Psoas muscle (tissue), 8 donors: ENCODE data around the gene MOG. TPM values are rescaled to one million over a fixed set of nuclear protein-coding genes. Genes with fewer than 3 reads are reported as not detected.
"Not testable (repeated sequence)": the region's sequence is repeated elsewhere in the genome, so short reads cannot be mapped to it uniquely, and the experiment has no call there.

Experiments used
- ATAC-seq, 4 donors: fragments of 200-7000 bp; cut with Tn5 transposase; one replicate each; pipeline ENCODE4 v1.9.1; 2020; ENCODE audit warnings: moderate library complexity in 3 of 4, mild to moderate bottlenecking in 2 of 4
- DNase-seq, 2 donors: peaks; one replicate each; pipeline ENCODE4 v3.0.0-alpha.2; 2020
- H3K27ac ChIP-seq: fragments of 200-600 bp; one replicate; pipeline ENCODE4 v1.8.0; 2022
- H3K27me3 ChIP-seq, 3 donors: fragments of 200-600 bp in 1 of 3; one replicate each; pipeline versions ENCODE4 v1.6.1 to v1.8.0; 2013 to 2022; ENCODE audit warnings: low read length in 2 of 3, mild to moderate bottlenecking in 2 of 3, moderate library complexity in 1 of 3; ENCODE audit not compliant: insufficient read depth in 3 of 3
- H3K36me3 ChIP-seq, 2 donors: fragments of 200-600 bp in 1 of 2; one replicate each; pipeline versions ENCODE4 v1.6.1 to v1.8.0; 2013 to 2022; ENCODE audit warnings: low read depth in 1 of 2, mild to moderate bottlenecking in 1 of 2, moderate library complexity in 1 of 2; ENCODE audit not compliant: insufficient read depth in 1 of 2
- H3K4me1 ChIP-seq: fragments of 200-600 bp; one replicate; pipeline ENCODE4 v1.8.0; 2022
- H3K4me3 ChIP-seq: fragments of 200-600 bp; one replicate; pipeline ENCODE4 v1.8.0; 2022; ENCODE audit warnings: mild to moderate bottlenecking
- H3K9me3 ChIP-seq: fragments of 200-600 bp; one replicate; pipeline ENCODE4 v1.8.0; 2022
- CTCF ChIP-seq: fragments of 200-600 bp; IDR thresholded peaks from one replicate; pipeline ENCODE4 v1.8.0; 2022; ENCODE audit warnings: antibody characterized with exemption
- WGBS, 3 donors: extraction: QIAGEN DNeasy Blood & Tissue Kit; methylation state at CpG; one replicate each; pipeline versions ENCODE4 v1.1.6 to v1.1.7; 2013; 5-methylcytosine and 5-hydroxymethylcytosine counted together
- intact Hi-C, 2 donors: fragments of 100-400 bp; cut with DNase I; formaldehyde crosslinking; loops; one replicate each; pipeline versions ENCODE4 v1.11.0 to v1.14.2; 2022
- polyA plus RNA-seq, 3 donors: library from polyadenylated mRNA; stranded (reverse); fragments of 200-250 nt; gene quantifications; one replicate each; pipeline ENCODE4 v1.2.3, GENCODE V29; 2013
- total RNA-seq, 4 donors: library from RNA; stranded (reverse); fragmentation: NEBNext Ultra II Directional in 2 of 4; extraction: Animal tissue kit (Norgen Biotek cat#: 25700) in 2 of 4; gene quantifications; one replicate each; pipeline versions ENCODE4 v1.2.1 to v1.2.4, GENCODE V29; 2021 to 2023
- donor health status: healthy with polysubstance abuse.
- donor health status: DM: no; HTN: no; CAD: no; lungs with moderate emphysema.
- donor health status: Bipolar disorder and iron deficiency.
- donor health status: healthy.
- donor health status: DM: yes; HTN: yes; CAD: no.
- donor health status: DM: no; HTN: no; CAD: no.
- donor health status: DM: no; HTN: no; CAD: no.
- donor health status: DM: yes; HTN: yes; CAD: no.

MOG gene
- total and polyA plus RNA-seq, 7 donors: 0.08 TPM; not detected in 6

DNA sequence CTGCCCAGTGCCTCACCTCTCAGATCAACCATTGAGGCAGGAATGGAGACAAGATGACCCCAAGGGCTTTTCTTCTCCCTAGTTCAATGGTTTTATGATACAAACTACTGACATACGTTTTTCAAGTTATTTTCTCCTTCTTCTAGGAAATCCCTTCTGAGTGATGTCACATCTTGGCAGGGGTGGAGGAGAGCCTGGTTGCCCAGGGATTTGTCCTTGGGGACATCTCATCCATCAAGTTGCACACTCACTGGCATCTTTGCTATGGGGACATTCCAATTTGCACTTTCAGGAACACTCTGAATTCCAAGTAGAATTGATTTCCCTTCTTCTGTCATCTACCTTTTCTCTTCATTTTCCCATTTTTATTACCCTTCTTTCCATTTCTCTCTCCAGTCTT lies 14.1 kb downstream of the MOG start:
- no peak for TF ChIP-seq CTCF
- Histone ChIP-seq H3K9me3 (no peaks in the 10 kb centered on the region), H3K4me3 (no peak overlapping the region), H3K27me3 (peaks cover 0 to 28% (median 4%) of the 10 kb centered on the region in 3 donors), H3K36me3 (no peaks in the 10 kb centered on the region), H3K27ac (no peak overlapping the region), H3K4me1 (no peaks in the 10 kb centered on the region)
- WGBS, 3 donors: 5 to 12% (median 12%) methylated on average over 1 of the region's 1 CpG
- ATAC-seq: no peak
- intact Hi-C loops: no loop called here
- no peak for DNase-seq

- 87 to 96% (median 90%) methylated on average over 5 of the region's 5 CpGs for WGBS, 3 donors
These were observed 15.2 kb downstream of the MOG start for GRCh38 chr6:29672116-29672515.

DNA sequence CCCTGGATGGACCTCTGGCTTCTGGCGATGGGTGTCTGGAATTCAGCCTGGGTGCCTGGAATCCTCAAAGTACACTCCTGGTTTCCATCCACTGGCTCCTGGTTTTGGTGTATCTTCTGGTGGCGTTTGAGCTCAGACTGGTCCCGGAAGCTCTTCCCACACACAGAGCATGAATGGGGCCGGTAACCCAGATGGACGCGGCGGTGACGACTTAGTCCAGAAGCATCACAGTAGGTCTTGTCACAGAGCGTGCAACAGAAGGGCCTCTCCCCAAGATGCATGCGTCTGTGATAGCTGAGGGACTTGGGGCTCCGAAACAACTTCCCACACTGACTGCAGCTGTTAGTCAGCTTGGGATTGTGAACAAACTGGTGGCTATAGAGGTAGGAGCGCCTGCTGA lies 16.3 kb downstream of the MOG start:
- H3K9me3 ChIP-seq: no peaks in the 10 kb centered on the region
- TF ChIP-seq CTCF: no peak
- no peak overlapping the region for H3K4me3 ChIP-seq
- intact Hi-C loops: no loop called here
- no peak for DNase-seq
- H3K27ac ChIP-seq: no peak overlapping the region
- 89 to 95% (median 94%) methylated on average over 12 of the region's 12 CpGs for WGBS, 3 donors
- H3K36me3 ChIP-seq: no peaks in the 10 kb centered on the region
- no peaks in the 10 kb centered on the region for H3K4me1 ChIP-seq
- no peak for ATAC-seq
- peaks cover 0 to 24% (median 0%) of the 10 kb centered on the region in 3 donors for H3K27me3 ChIP-seq

More at GRCh38 chr6:29672116-29672515, 15.2 kb downstream of the MOG start:
- peaks cover 0 to 28% (median 4%) of the 10 kb centered on the region in 3 donors for H3K27me3 ChIP-seq
- H3K4me3 ChIP-seq, H3K4me1 ChIP-seq, ATAC-seq, H3K27ac ChIP-seq, H3K36me3 ChIP-seq, H3K9me3 ChIP-seq, DNase-seq, intact Hi-C loops: not testable (repeated sequence)

DNA sequence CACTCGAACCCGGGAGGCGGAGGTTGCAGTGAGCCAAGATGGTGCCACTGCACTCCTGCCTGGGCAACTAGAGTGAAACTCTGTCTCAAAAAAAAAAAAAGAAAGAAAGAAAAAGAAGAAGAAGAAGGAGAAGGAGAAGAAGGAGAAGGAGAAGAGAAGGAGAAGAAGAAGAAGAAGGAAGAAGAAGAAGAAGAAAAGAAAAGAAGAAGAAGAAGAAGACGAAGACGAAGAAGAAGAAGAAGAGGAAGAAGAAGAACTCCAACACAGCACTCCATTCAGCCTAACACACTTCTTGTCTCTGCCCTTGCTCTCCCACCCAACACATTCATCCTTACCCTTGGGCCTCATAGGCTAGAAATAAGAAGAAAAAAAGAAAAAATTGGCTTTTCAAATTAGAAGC lies 17.1 kb downstream of the MOG start:
- no peak for TF ChIP-seq CTCF
- 90 to 94% (median 91%) methylated on average over 5 of the region's 5 CpGs for WGBS, 3 donors
- Histone ChIP-seq H3K27ac (no peak overlapping the region), H3K9me3 (no peaks in the 10 kb centered on the region), H3K36me3 (no peaks in the 10 kb centered on the region), H3K4me1 (no peaks in the 10 kb centered on the region), H3K27me3 (peaks cover 0 to 21% (median 0%) of the 10 kb centered on the region in 3 donors), H3K4me3 (no peak overlapping the region)
- intact Hi-C loops: no loop called here
- ATAC-seq (no peak), DNase-seq (no peak)

DNA sequence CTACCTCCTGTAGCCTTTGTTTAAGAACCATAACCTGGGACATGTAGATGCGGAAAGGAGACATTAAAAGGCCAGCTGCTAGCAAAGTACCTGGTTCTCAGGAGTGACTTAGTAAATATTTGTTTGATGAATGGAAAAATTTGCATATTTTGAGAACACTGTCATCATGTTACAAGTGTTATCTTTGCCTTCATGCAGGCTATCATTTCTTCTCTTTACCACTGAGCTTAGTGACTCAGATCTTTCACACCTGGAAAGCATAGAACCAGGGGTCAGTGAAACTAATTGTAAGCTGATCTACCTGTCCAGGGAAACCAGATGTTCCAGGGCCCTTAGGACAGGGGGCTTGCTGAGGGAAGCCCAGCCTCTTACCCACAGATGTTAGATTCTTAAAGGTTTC lies 18.7 kb downstream of the MOG start:
- no peaks in the 10 kb centered on the region for H3K9me3 ChIP-seq
- 54 to 94% (median 87%) methylated on average over 1 of the region's 1 CpG for WGBS, 3 donors
- no peaks in the 10 kb centered on the region for H3K4me1 ChIP-seq
- no peak overlapping the region for H3K4me3 ChIP-seq
- no peak for ATAC-seq
- TF ChIP-seq CTCF: no peak
- H3K27ac ChIP-seq: no peak overlapping the region
- H3K27me3 ChIP-seq: peaks cover 0 to 13% (median 0%) of the 10 kb centered on the region in 3 donors
- DNase-seq: no peak
- intact Hi-C loops: no loop called here
- no peaks in the 10 kb centered on the region for H3K36me3 ChIP-seq
